GM20000 (cell line): Measurements from ENCODE around the gene TGIF1.

Source experiments
- DNase-seq: peaks from one replicate; pipeline ENCODE4 v3.0.0; 2012; ENCODE audit warnings: low spot score
- CTCF ChIP-seq: IDR thresholded peaks from 2 replicates; pipeline ENCODE4 v1.5.1; 2012; ENCODE audit warnings: mild to moderate bottlenecking, control low read depth; ENCODE audit errors: extremely low read depth, missing control alignments

The TGIF1 gene

GRCh38 chr18:3498698-3499471, 48.9 kb downstream of the TGIF1 start:
- peak; percentile 42 for DNase-seq
- TF ChIP-seq CTCF, result no peak

- no peak for TF ChIP-seq CTCF
- DNase-seq, result no peak
Measured at GRCh38 chr18:3499501-3499900, 49.5 kb downstream of the TGIF1 start.

GRCh38 chr18:3500016-3500415, 50.0 kb downstream of the TGIF1 start:
- TF ChIP-seq CTCF, result no peak
- no peak for DNase-seq

GRCh38 chr18:3502650-3503049, 52.7 kb downstream of the TGIF1 start:
- no peak for DNase-seq
- TF ChIP-seq CTCF, result no peak

GRCh38 chr18:3504637-3505036, 54.7 kb downstream of the TGIF1 start:
- no peak for DNase-seq
- TF ChIP-seq CTCF, result no peak

GRCh38 chr18:3508576-3509549, 58.9 kb downstream of the TGIF1 start:
- TF ChIP-seq CTCF, result no peak
- no peak for DNase-seq
